Activated T-cell treated with anti-CD3 and anti-CD28 coated beads, Interleukin-2, amount 50 U/mL, for 4 hours (primary cell): Measurements from ENCODE around the gene IL17RB. TPM values are rescaled to one million over a fixed set of nuclear protein-coding genes. Genes with fewer than 3 reads are reported as not detected.

Source experiments
- ATAC-seq, 2 donors: fragments of 200-7000 bp; cut with Tn5 transposase; one replicate each; pipeline ENCODE4 v1.10.0; 2021
- DNase-seq: peaks from one replicate; pipeline ENCODE4 v3.0.0-alpha.2; 2020
- H3K27me3 Mint-ChIP-seq: one replicate; pipeline ENCODE4 v1.8.0; 2021; ENCODE audit warnings: low read depth, mixed read lengths
- H3K36me3 Mint-ChIP-seq: one replicate; pipeline ENCODE4 v1.8.0; 2022; ENCODE audit warnings: mixed read lengths; ENCODE audit not compliant: insufficient read depth
- H3K4me1 Mint-ChIP-seq: one replicate; pipeline ENCODE4 v1.8.0; 2021; ENCODE audit warnings: low read depth, mixed read lengths
- H3K4me3 Mint-ChIP-seq: one replicate; pipeline ENCODE4 v1.8.0; 2021; ENCODE audit warnings: mild to moderate bottlenecking, moderate library complexity, mixed read lengths
- H3K9me3 Mint-ChIP-seq: one replicate; pipeline ENCODE4 v1.8.0; 2021; ENCODE audit warnings: mixed read lengths
- total RNA-seq, 3 donors: library from RNA; stranded (reverse); gene quantifications; one replicate each; pipeline ENCODE4 v1.2.1, GENCODE V29; 2021

Gene IL17RB
- total RNA-seq, 3 donors from 2014 or later = 0.53 to 1.3 (median 0.73) TPM

GRCh38 chr3:53806182-53807116, 39.9 kb upstream of the IL17RB start:
- H3K36me3 Mint-ChIP-seq = no peaks in the 10 kb centered on the region
- peaks cover 3% of the 10 kb centered on the region for H3K27me3 Mint-ChIP-seq
- no peak for ATAC-seq
- H3K9me3 Mint-ChIP-seq = no peaks in the 10 kb centered on the region
- no peak for DNase-seq
- H3K4me1 Mint-ChIP-seq = no peaks in the 10 kb centered on the region
- H3K4me3 Mint-ChIP-seq = no peak overlapping the region

DNA sequence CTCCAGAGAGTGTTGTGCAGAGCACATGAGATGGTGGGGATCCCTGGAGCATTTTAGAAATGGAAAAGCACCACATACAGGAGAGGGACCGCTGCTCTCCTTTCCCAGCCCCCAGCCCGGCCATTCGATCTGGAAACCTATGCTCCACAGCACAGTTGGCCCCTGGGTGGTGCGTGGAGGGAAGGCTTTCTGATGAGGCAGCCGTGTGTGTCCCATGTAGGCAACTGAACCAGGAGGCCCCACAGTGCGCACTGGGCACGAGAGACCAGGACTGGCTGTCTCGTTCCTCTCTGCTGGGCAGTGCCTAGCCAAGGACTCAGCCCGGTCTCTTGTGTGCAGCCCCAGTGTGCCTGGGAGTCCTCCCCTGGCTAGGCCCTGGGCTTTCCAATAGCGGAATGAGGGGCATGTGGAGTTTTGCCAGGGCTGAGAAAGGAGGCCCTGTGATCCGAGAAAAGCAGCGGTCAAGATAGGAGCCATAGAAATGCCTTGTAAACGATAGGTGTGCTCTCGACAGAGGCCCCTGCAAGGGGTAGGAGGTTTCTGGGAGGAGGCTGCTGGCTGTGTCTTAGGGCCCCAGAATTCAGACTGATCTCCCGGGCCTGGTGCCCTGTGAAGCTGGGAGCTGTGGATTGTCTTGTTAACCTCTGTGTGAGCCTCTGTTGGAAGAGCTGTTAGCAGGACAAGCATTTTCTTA, 39.1 kb upstream of the IL17RB start:
- ATAC-seq = no peak
- Mint-ChIP-seq H3K36me3 (no peaks in the 10 kb centered on the region), H3K4me1 (no peaks in the 10 kb centered on the region), H3K4me3 (no peak overlapping the region), H3K27me3 (peaks cover 3% of the 10 kb centered on the region), H3K9me3 (no peaks in the 10 kb centered on the region)
- no peak for DNase-seq

DNA sequence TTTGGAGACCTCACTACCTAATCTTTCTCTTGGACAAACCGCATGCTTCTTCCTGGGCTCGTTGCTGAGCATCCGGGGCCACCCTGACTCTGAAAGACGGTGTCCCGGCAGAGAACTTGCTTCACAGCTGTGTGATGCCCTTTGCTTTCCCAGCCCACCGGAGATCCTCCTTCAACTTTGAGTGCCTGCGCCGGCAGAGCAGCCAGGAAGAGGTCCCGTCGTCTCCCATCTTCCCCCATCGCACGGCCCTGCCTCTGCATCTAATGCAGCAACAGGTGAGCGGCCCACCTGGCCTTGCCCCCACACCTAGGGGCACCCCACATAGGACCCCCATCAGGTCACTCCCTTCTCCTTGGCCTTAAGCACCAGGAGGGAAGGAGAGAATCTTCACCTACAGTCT, 37.9 kb upstream of the IL17RB start:
- ATAC-seq (no peak), DNase-seq (no peak)
- H3K36me3 Mint-ChIP-seq = no peaks in the 10 kb centered on the region
- peaks cover 3% of the 10 kb centered on the region for H3K27me3 Mint-ChIP-seq
- H3K4me3 Mint-ChIP-seq = no peak overlapping the region
- H3K4me1 Mint-ChIP-seq = no peaks in the 10 kb centered on the region
- no peaks in the 10 kb centered on the region for H3K9me3 Mint-ChIP-seq

DNA sequence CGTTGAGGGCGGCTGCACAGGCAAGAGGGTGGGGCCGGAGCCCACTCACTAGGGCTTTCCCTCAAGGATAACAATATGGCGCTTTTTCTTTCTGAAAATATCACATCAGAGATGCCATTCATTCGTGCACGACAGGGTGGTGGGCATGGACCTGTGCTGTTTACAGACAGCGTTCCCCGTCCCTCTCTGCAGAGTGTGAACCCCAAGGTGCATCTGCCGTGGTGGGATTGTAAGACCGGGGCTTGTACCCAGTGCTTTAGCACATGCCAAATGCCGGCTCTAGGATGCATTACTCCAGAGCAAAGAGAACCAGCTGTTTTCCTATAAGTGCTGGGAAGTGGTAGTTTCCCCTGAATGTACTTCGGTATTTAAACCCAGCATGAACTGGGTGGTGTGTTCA, 37.1 kb upstream of the IL17RB start:
- ATAC-seq (no peak), DNase-seq (no peak)
- H3K4me1 Mint-ChIP-seq = no peaks in the 10 kb centered on the region
- no peaks in the 10 kb centered on the region for H3K9me3 Mint-ChIP-seq
- H3K27me3 Mint-ChIP-seq = peaks cover 3% of the 10 kb centered on the region
- H3K4me3 Mint-ChIP-seq = no peak overlapping the region
- H3K36me3 Mint-ChIP-seq = no peaks in the 10 kb centered on the region

GRCh38 chr3:53809764-53810400, 36.5 kb upstream of the IL17RB start:
- Mint-ChIP-seq H3K27me3 (peaks cover 3% of the 10 kb centered on the region), H3K36me3 (no peaks in the 10 kb centered on the region), H3K4me1 (no peaks in the 10 kb centered on the region), H3K9me3 (no peaks in the 10 kb centered on the region), H3K4me3 (no peak overlapping the region)
- DNase-seq (no peak), ATAC-seq (no peak)

GRCh38 chr3:53811143-53811927, 35.0 kb upstream of the IL17RB start:
- H3K27me3 Mint-ChIP-seq = peaks cover 3% of the 10 kb centered on the region
- H3K9me3 Mint-ChIP-seq = no peaks in the 10 kb centered on the region
- ATAC-seq = no peak
- H3K4me1 Mint-ChIP-seq = no peaks in the 10 kb centered on the region
- H3K4me3 Mint-ChIP-seq = no peak overlapping the region
- DNase-seq = no peak
- H3K36me3 Mint-ChIP-seq = no peaks in the 10 kb centered on the region

DNA sequence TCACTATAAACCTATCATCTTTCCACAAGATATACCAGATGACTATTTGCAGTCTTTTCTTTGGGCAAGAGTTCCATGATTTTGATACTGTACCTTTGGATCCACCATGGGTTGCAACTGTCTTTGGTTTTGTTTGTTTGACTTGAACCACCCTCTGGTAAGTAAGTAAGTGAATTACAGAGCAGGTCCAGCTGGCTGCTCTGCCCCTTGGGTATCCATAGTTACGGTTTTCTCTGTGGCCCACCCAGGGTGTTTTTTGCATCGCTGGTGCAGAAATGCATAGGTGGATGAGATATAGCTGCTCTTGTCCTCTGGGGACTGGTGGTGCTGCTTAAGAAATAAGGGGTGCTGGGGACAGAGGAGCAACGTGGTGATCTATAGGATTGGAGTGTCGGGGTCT, 33.9 kb upstream of the IL17RB start:
- ATAC-seq = no peak
- Mint-ChIP-seq H3K27me3 (no peaks in the 10 kb centered on the region), H3K4me1 (no peaks in the 10 kb centered on the region), H3K4me3 (no peak overlapping the region), H3K9me3 (no peaks in the 10 kb centered on the region), H3K36me3 (no peaks in the 10 kb centered on the region)
- no peak for DNase-seq

DNA sequence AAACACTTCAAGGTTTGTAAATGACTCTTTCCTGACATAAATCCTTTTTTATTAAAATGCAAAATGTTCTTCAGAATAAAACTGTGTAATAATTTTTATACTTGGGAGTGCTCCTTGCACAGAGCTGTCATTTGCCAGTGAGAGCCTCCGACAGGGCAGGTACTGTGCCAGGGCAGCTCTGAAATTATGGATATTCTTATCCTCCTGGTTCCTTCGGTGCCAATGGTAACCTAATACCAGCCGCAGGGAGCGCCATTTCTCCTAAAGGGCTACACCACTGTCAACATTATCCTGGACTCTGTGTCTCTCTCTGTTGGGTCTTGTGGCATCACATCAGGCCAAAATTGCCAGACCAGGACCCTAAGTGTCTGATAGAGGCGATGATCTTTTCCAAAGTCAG, 33.1 kb upstream of the IL17RB start:
- no peaks in the 10 kb centered on the region for H3K36me3 Mint-ChIP-seq
- no peaks in the 10 kb centered on the region for H3K27me3 Mint-ChIP-seq
- no peak for DNase-seq
- H3K4me3 Mint-ChIP-seq = no peak overlapping the region
- H3K9me3 Mint-ChIP-seq = no peaks in the 10 kb centered on the region
- no peaks in the 10 kb centered on the region for H3K4me1 Mint-ChIP-seq
- no peak for ATAC-seq

DNA sequence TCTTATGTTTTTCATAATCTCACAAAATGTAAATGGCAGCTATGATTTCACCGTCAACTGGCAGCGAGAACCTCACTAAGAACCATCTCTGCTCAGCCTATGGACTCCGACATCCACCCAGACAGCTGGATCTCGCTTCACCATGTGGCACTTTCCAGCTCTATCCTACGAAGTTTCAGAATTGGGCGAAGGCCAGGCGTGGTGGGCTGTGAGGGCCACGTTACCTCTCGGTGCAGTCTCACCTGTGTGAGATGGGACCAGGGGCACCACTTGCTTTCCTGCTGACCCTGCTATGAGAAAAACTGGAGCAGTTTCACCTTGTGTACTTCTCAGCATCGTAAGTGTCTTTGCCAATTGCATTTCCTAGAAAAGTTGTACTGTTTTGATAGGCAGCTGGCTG, 32.5 kb upstream of the IL17RB start:
- no peak for DNase-seq
- H3K4me1 Mint-ChIP-seq = no peaks in the 10 kb centered on the region
- H3K36me3 Mint-ChIP-seq = no peaks in the 10 kb centered on the region
- H3K9me3 Mint-ChIP-seq = no peaks in the 10 kb centered on the region
- no peaks in the 10 kb centered on the region for H3K27me3 Mint-ChIP-seq
- ATAC-seq = no peak
- H3K4me3 Mint-ChIP-seq = no peak overlapping the region

- H3K36me3 Mint-ChIP-seq = no peaks in the 10 kb centered on the region
- no peaks in the 10 kb centered on the region for H3K4me1 Mint-ChIP-seq
- no peak for ATAC-seq
- H3K4me3 Mint-ChIP-seq = no peak overlapping the region
- no peaks in the 10 kb centered on the region for H3K27me3 Mint-ChIP-seq
- DNase-seq = no peak
- no peaks in the 10 kb centered on the region for H3K9me3 Mint-ChIP-seq
Observed at GRCh38 chr3:53815067-53815466, 31.3 kb upstream of the IL17RB start.

DNA sequence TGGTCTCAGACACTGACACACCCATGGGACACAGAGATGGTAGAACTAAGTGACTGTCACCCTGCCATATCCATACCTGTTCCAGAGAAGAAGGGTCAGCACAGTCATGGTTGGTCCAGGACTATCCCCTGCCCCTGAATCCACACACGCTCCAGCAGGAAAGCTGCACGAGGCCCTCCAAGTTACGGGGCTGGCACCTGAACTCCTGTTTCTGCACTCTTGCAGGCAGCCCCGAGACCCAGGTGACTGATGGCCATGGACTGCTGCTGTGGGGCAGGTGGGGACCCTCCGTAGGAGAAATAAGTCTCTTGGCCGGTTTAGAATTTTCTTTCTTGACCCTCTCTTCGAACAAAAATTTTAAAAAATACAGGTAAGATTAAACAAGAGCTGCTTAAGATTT, 30.7 kb upstream of the IL17RB start:
- ATAC-seq (no peak), DNase-seq (no peak)
- H3K36me3 Mint-ChIP-seq = no peaks in the 10 kb centered on the region
- no peak overlapping the region for H3K4me3 Mint-ChIP-seq
- H3K9me3 Mint-ChIP-seq = no peaks in the 10 kb centered on the region
- H3K27me3 Mint-ChIP-seq = no peaks in the 10 kb centered on the region
- no peaks in the 10 kb centered on the region for H3K4me1 Mint-ChIP-seq

DNA sequence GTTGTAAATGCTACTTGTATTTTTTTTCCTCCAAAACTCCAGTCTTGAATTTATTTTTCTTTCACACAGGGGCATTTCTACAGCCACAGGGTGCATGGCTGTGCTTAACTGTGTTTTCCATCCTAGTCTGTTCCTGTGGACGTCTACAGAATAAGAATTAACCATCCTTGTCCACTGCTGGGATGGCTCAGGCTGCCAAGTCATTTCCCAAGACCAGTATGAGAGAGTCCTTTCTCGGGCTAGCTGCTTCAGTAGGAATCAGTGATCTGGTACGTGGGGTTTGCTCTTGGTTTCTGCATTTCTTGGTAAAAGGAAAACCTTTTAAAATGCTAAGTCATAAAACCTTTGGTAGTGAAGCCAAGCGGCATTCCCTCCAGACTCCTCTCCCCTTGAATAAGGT, 29.9 kb upstream of the IL17RB start:
- H3K27me3 Mint-ChIP-seq = no peaks in the 10 kb centered on the region
- H3K4me1 Mint-ChIP-seq = no peaks in the 10 kb centered on the region
- DNase-seq (no peak), ATAC-seq (no peak)
- no peak overlapping the region for H3K4me3 Mint-ChIP-seq
- H3K36me3 Mint-ChIP-seq = no peaks in the 10 kb centered on the region
- H3K9me3 Mint-ChIP-seq = no peaks in the 10 kb centered on the region

- ATAC-seq = no peak
- no peak for DNase-seq
- Mint-ChIP-seq H3K4me1 (no peaks in the 10 kb centered on the region), H3K27me3 (no peaks in the 10 kb centered on the region), H3K4me3 (no peak overlapping the region), H3K9me3 (no peaks in the 10 kb centered on the region), H3K36me3 (no peaks in the 10 kb centered on the region)
Observed at GRCh38 chr3:53817211-53817610, 29.2 kb upstream of the IL17RB start.

DNA sequence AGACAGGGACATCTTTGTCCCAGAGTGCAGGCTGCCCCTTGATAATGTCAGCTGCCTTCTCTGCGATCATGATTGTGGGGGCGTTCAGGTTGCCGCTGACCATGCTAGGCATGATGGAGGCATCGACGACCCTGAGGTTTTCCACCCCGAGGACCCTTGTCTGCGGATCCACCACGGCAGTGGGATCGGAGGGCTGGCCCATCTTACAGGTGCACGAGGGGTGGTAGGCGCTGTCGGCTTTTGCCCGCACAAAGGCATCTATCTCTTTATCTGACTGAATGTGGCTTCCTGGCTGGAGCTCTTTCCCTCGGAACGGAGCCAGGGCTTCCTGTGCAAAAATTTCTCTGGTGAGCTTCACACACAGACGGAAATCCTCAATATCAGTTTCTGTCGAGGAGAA, 28.6 kb upstream of the IL17RB start:
- DNase-seq (no peak), ATAC-seq (no peak)
- Mint-ChIP-seq H3K27me3 (no peaks in the 10 kb centered on the region), H3K4me1 (no peaks in the 10 kb centered on the region), H3K36me3 (no peaks in the 10 kb centered on the region), H3K4me3 (no peak overlapping the region), H3K9me3 (no peaks in the 10 kb centered on the region)
